IgD-negative memory B cell (primary cell): Measurements from ENCODE around the gene LNP1. TPM values are rescaled to one million over a fixed set of nuclear protein-coding genes. Genes with fewer than 3 reads are reported as not detected.
"Not testable (repeated sequence)": the region's sequence is repeated elsewhere in the genome, so short reads cannot be mapped to it uniquely, and the experiment has no call there.

Experiments used
- H3K27ac Mint-ChIP-seq, 3 donors: one replicate each; pipeline ENCODE4 v1.8.0; 2020 to 2022; ENCODE audit warnings: mild to moderate bottlenecking in 3 of 3, mixed read lengths in 3 of 3, moderate library complexity in 1 of 3
- H3K27me3 Mint-ChIP-seq: one replicate; pipeline ENCODE4 v1.8.0; 2021; ENCODE audit warnings: mixed read lengths
- H3K36me3 Mint-ChIP-seq: one replicate; pipeline ENCODE4 v1.8.0; 2020; ENCODE audit warnings: mild to moderate bottlenecking, mixed read lengths
- H3K4me1 Mint-ChIP-seq, 3 donors: one replicate each; pipeline ENCODE4 v1.8.0; 2020 to 2022; ENCODE audit warnings: mixed read lengths in 3 of 3, mild to moderate bottlenecking in 1 of 3
- H3K4me3 Mint-ChIP-seq, 4 donors: one replicate each; pipeline ENCODE4 v1.8.0; 2020 to 2022; ENCODE audit warnings: mild to moderate bottlenecking in 4 of 4, mixed read lengths in 4 of 4, moderate library complexity in 3 of 4
- H3K9me3 Mint-ChIP-seq, 3 donors: one replicate each; pipeline ENCODE4 v1.8.0; 2020 to 2021; ENCODE audit warnings: mixed read lengths in 3 of 3, mild to moderate bottlenecking in 1 of 3
- polyA plus RNA-seq: library from polyadenylated mRNA; unstranded; fragments of 300-500 nt; fragmentation: Illumina TruSeq; gene quantifications from one replicate; pipeline ENCODE4 v1.2.3, GENCODE V29; 2021

Gene LNP1
- polyA plus RNA-seq, 1 donor from 2014 or later: 0.88 TPM

DNA sequence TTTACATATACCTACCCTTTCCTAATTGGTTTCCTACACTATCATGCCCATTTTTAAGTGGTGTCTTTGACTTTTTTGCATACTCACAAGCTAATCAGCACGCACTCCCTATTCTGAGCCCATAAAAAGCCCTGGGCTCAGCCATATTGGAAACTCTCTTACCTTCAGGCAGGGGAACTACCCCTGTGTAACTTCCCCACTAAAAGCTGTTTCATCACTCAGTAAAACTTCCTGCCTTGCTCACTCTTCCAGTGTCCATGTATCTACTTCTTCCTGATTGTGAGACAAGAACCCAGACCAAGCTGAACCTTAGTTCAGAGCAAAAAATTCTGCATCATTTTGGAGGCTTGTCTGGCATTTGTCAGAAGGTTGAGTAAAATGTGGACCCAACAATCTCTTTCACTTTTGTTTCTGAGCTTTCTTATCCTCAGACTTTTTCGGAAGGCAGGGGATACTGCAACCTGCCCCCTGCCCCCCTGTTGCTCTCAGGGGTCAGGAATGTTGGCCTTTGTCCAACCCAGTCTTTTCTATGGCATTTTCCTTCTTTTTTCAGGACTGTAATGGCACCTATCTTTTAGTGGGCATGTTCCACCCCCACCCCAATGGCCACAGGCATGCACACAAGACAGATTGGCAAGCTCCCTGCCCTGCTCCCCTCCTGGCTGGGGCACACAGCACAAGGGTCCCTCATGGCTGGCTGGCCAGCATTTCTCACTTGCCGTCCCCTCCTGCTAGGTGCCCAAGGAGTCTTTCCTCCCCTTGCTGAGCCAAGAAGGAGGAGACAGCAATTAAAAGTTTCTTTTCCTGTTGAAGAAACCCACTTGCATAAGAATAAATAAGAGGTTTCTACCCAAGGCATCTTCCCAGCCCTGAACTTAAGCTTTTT is 64.8 kb downstream of the LNP1 start:
- H3K36me3 Mint-ChIP-seq: no peaks in the 10 kb centered on the region
- H3K4me1 Mint-ChIP-seq: peaks cover 0 to 5% (median 2%) of the 10 kb centered on the region in 3 donors
- H3K4me3 Mint-ChIP-seq: no peak overlapping the region
- no peak overlapping the region for H3K27ac Mint-ChIP-seq
- H3K9me3 Mint-ChIP-seq: peaks cover 4 to 14% (median 5%) of the 10 kb centered on the region in 3 donors
- H3K27me3 Mint-ChIP-seq: no peaks in the 10 kb centered on the region

DNA sequence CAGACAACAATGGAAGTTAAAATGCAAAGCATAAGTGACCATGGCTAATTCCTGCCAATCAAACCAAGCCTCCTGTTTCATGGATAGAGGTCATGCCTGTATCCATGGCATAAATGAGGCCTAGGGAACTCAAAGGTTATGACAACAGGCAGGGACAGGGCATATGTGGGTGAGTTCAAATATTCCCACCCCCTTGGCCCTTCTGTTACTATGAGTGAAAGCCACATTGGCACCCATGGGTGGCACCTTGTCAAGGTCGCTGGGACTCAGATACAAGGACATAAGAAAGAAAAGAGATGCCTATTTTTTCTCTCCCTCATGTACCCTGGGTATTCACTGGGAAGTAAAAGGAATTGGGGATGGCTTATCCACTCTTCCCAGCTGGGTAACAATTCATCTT is 65.8 kb downstream of the LNP1 start:
- Mint-ChIP-seq H3K4me3 (no peak overlapping the region), H3K27ac (no peak overlapping the region), H3K9me3 (peaks cover 4 to 14% (median 5%) of the 10 kb centered on the region in 3 donors), H3K4me1 (peaks cover 0 to 5% (median 2%) of the 10 kb centered on the region in 3 donors), H3K27me3 (no peaks in the 10 kb centered on the region), H3K36me3 (no peaks in the 10 kb centered on the region)

DNA sequence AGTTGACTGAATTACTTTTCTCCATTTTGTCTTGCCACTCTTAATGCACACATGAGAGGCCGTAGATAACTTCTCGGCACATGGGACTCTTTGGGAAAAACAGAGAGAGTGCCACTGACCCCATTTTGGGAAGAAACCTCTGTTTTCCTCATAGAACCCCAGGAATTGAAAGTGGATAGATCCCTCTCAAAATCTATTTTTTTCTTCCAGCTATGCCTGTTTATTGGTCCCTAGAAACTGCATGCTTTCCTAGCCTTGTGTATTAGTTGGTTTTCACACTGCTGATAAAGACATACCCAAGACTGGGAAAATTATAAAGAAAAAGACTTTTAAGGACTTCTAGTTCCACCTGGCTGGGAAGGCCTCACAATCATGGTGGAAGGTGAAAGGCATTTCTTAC is 67.3 kb downstream of the LNP1 start:
- peaks cover 4 to 14% (median 5%) of the 10 kb centered on the region in 3 donors for H3K9me3 Mint-ChIP-seq
- H3K4me1 Mint-ChIP-seq: peaks cover 0 to 5% (median 2%) of the 10 kb centered on the region in 3 donors
- no peaks in the 10 kb centered on the region for H3K36me3 Mint-ChIP-seq
- no peak overlapping the region for H3K27ac Mint-ChIP-seq
- H3K27me3 Mint-ChIP-seq: no peaks in the 10 kb centered on the region
- no peak overlapping the region for H3K4me3 Mint-ChIP-seq

DNA sequence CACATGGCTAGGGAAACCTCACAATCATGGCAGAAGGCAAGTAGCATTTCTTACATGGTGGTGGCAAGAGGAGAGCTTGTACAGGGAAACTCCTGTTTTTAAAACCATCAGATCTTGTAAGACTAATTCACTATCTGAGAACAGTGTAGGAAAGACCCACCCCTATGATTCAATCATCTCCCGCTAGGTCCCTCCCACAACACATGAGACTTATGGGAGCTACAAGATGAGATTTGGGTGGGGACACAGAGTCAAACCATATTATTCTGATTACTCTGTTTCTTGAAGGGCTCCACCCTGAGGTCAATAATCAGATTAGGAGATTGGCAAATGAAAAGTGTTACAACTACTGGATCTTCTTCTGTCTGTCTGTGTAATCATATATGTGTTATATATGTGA is 69.6 kb downstream of the LNP1 start:
- H3K4me1 Mint-ChIP-seq: peaks cover 0 to 5% (median 1%) of the 10 kb centered on the region in 3 donors
- H3K36me3 Mint-ChIP-seq: no peaks in the 10 kb centered on the region
- H3K27me3 Mint-ChIP-seq: no peaks in the 10 kb centered on the region
- H3K9me3 Mint-ChIP-seq: peaks cover 4 to 14% (median 5%) of the 10 kb centered on the region in 3 donors
- no peak overlapping the region for H3K27ac Mint-ChIP-seq
- no peak overlapping the region for H3K4me3 Mint-ChIP-seq

DNA sequence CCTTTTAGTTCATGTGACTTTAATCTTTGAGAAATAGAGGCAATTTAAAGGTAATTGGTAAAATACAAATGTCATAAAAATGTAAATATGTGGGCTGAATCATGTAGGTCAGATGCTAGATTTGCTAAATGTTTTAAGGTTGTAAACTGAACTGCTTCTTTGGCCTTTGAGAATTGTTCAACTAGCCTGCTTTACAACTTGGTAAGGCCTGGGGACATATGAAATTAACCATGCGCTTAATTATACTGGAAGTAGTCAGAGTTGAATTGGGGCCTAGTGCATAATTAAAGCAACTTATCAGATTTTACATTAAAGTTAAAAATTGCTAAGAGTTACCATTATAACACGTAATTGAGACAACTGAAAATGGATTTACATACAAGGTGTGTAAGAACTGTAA is 70.1 kb downstream of the LNP1 start:
- H3K9me3 Mint-ChIP-seq: peaks cover 4 to 14% (median 7%) of the 10 kb centered on the region in 3 donors
- no peak overlapping the region for H3K4me3 Mint-ChIP-seq
- H3K27me3 Mint-ChIP-seq: no peaks in the 10 kb centered on the region
- no peak overlapping the region for H3K27ac Mint-ChIP-seq
- H3K4me1 Mint-ChIP-seq: peaks cover 0 to 1% (median 0%) of the 10 kb centered on the region in 3 donors
- no peaks in the 10 kb centered on the region for H3K36me3 Mint-ChIP-seq

DNA sequence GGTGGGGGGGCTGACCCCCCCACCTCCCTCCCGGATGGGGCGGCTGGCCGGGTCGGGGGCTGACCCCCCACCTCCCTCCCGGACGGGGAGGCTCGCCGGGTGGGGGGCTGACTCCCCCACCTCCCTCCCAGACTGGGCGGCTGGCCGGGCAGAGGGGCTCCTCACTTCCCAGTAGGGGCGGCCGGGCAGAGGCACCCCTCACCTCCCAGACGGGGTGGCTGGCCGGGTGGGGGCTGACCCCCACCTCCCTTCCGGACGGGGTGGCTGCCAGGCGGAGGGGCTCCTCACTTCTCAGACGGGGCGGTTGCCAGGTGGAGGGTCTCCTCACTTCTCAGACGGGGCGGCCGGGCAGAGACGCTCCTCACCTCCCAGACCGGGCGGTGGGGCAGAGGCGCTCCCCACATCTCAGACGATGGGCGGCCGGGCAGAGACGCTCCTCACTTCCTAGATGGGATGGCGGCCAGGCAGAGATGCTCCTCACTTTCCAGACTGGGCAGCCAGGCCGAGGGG is 76.6 kb downstream of the LNP1 start:
- H3K27me3 Mint-ChIP-seq, H3K27ac Mint-ChIP-seq, H3K4me1 Mint-ChIP-seq, H3K36me3 Mint-ChIP-seq, H3K9me3 Mint-ChIP-seq: not testable (repeated sequence)
- peak overlapping the region in 1 of 4 donors; percentile 17 for H3K4me3 Mint-ChIP-seq

DNA sequence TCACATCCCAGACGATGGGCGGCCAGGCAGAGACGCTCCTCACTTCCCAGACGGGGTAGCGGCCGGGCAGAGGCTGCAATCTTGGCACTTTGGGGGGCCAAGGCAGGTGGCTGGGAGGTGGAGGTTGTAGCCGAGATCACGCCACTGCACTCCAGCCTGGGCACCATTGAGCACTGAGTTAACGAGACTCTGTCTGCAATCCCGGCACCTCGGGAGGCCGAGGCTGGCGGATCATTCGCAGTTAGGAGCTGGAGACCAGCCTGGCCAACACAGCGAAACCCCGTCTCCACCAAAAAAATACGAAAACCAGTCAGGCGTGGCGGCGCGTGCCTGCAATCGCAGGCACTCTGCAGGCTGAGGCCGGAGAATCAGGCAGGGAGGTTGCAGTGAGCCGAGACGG is 77.2 kb downstream of the LNP1 start:
- H3K9me3 Mint-ChIP-seq, H3K27ac Mint-ChIP-seq, H3K36me3 Mint-ChIP-seq, H3K4me1 Mint-ChIP-seq, H3K4me3 Mint-ChIP-seq, H3K27me3 Mint-ChIP-seq: not testable (repeated sequence)

DNA sequence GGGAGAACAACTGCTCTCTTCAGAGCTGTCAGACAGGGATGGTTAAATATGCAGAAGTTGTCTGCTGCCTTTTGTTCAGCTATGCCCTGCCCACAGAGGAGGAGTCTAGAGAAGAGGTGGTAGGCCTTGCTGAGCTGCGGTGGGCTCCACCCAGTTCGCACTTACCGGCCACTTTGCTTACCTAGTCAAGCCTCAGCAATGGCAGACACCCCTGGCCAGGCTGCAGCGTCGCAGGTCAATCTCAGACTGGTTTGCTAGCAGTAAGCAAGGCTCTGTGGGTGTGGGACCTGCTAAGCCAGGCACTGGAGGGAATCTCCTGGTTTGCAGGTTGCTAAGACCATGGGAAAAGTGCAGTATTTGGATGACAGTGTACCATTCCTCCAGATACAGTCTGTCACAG is 78.7 kb downstream of the LNP1 start:
- Mint-ChIP-seq H3K36me3 (no peaks in the 10 kb centered on the region), H3K27ac (no peak overlapping the region), H3K4me3 (no peak overlapping the region), H3K4me1 (peaks cover 0 to 2% (median 0%) of the 10 kb centered on the region in 3 donors), H3K9me3 (peaks cover 0 to 1% (median 0%) of the 10 kb centered on the region in 3 donors), H3K27me3 (peaks cover 7% of the 10 kb centered on the region)

DNA sequence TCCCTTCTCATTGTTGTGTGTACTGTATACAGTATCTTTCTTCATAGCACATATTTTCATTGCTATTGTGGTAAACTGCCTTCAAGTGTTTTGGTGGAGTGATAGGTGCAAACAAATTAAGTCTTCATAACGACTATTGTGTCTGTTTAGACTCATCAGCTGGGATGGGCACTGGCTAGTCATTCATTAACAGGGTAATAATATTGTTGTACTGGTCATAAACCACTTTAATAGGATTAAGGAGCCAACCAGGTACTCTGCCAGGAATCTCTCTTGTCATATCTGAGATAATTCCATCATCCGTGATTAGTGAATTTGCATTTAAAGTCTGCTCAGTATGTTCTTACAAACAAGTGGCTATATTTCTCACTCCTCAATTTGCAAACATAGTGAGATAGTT is 80.8 kb downstream of the LNP1 start:
- no peaks in the 10 kb centered on the region for H3K36me3 Mint-ChIP-seq
- H3K27me3 Mint-ChIP-seq: peaks cover 7% of the 10 kb centered on the region
- no peak overlapping the region for H3K27ac Mint-ChIP-seq
- no peaks in the 10 kb centered on the region for H3K9me3 Mint-ChIP-seq
- H3K4me3 Mint-ChIP-seq: no peak overlapping the region
- peaks cover 0 to 2% (median 0%) of the 10 kb centered on the region in 3 donors for H3K4me1 Mint-ChIP-seq

DNA sequence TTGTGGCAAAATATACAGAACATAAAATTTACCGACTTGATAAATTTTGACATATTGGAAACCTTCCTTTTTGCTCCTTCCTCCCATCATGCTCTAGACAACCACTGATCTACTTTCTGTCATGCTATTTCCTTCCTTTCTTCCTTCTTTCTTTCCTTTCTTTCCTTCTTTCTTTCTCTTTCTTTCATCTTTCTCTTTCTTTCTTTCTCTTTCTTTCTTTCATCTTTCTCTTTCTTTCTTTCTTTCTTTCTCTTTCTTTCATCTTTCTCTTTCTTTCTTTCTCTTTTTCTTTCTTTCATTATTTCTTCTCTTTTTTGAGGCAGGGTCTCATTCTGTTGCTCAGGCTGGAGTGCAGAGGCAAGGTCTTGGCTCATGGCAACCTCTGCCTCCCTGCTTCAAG is 82.2 kb downstream of the LNP1 start:
- Mint-ChIP-seq H3K27ac (no peak overlapping the region), H3K36me3 (no peaks in the 10 kb centered on the region), H3K4me3 (no peak overlapping the region)

DNA sequence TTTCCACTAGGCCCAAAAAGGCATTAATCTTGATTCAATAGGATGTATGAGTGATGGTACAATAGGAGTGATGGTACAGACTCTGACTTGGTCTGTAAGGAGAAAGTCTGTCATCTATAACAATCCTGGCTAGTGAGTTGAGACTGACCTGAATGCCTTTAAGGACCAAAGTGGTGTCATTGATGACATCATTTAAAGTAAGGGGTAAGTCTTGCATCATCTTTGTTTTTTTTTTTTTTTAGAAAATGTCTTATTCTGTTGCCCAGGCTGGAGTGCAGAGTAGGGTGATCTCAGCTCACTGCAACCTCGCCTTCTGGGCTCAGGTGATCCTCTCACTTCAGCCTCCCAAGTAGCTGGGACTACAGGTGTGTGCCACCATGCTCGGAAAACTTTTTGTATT is 85.5 kb downstream of the LNP1 start:
- Mint-ChIP-seq H3K9me3 (peaks cover 0 to 2% (median 0%) of the 10 kb centered on the region in 3 donors), H3K4me3 (no peak overlapping the region), H3K4me1 (peaks cover 0 to 4% (median 0%) of the 10 kb centered on the region in 3 donors)

More for the DNA sequence above, 82.2 kb downstream of the LNP1 start:
- peaks cover 0 to 2% (median 0%) of the 10 kb centered on the region in 3 donors for H3K4me1 Mint-ChIP-seq
- H3K27me3 Mint-ChIP-seq: peaks cover 7% of the 10 kb centered on the region
- H3K9me3 Mint-ChIP-seq: peaks cover 0 to 2% (median 0%) of the 10 kb centered on the region in 3 donors

DNA sequence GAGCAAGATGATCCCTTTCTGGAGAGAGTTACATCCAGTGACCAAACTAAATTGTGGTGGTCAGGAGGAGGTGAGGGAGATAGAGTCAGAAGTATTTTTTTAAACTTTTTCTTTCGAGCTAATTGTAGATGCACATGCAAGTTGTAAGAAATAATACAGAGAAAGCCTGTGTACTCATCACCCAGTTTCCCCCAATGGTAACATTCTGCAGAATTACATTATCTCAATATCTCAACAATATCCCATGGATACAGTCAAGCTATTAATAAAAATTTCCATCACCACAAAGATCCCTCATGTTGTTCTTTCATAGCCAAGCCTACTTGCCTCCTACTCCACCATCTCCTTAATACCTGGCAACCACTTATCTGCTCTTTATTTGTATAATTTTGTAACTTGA is 87.8 kb downstream of the LNP1 start:
- H3K27me3 Mint-ChIP-seq: no peaks in the 10 kb centered on the region
- peak overlapping the region in 1 of 4 donors; percentile 46 for H3K4me3 Mint-ChIP-seq
- H3K4me1 Mint-ChIP-seq: peaks cover 0 to 6% (median 3%) of the 10 kb centered on the region in 3 donors
- peaks cover 0 to 2% (median 0%) of the 10 kb centered on the region in 3 donors for H3K9me3 Mint-ChIP-seq
- H3K27ac Mint-ChIP-seq: no peak overlapping the region
- no peaks in the 10 kb centered on the region for H3K36me3 Mint-ChIP-seq

More for the DNA sequence above, 85.5 kb downstream of the LNP1 start:
- Mint-ChIP-seq H3K27me3 (peaks cover 3% of the 10 kb centered on the region), H3K36me3 (no peaks in the 10 kb centered on the region), H3K27ac (no peak overlapping the region)

DNA sequence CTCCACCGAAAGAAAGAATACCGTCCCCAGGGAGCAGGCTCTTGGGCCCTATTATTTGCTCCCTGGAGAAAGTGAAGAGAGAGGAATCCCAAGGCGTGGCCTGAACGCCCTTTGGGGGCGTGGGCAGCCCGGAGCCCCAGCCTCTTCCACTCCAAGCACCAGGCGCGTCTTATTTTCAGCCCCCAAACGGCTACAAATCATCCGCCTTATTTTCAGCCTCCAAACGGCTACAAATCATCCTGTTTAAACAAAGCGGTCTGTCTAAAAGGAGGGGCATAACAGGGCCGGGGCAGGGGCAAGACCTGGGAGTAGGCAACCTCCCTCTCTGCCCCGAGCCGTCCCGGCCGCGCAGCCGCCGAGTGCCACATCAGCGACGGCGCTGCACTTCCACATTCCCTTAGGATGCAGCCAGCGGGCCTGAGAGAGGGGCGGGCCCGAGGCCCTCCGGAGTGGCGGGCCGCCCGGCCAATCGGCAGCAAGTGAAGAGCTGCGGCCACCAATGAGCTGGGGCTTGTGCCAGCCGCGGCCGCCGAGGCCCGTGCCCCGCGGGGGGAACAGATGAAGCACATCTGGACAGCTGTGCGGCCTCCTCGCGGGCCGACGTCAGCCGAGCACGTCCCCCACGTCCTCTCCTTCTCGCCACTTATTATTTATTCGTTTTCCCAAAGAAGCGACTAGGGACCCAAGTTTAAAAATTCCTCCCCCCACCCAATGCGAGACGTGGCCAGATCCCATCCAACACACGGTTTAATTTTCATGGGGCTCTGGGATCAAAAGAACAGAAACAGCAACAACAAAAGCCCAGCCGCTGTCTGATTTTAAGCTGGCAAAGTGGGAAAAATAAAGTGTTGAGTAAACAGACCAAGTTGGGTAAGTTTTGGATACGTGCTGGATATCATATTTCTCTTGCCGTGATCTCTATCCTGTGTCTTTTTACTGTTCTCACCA is 91.0 kb downstream of the LNP1 start, which contains the start of gene TMEM45A:
TSS of gene TMEM45A (plus strand) at position 561 of the 948 bp plus-strand sequence. CDS start 62,593 bp downstream, outside the sequence.
- Mint-ChIP-seq H3K27me3 (no peaks in the 10 kb centered on the region), H3K4me3 (peak within 1 kb of the TSS; percentile 61 to 93 (median 88)), H3K36me3 (no peaks in the 10 kb centered on the region), H3K27ac (peak within 1 kb of the TSS in 2 of 3 donors; percentile 9 to 48), H3K9me3 (peaks cover 0 to 2% (median 0%) of the 10 kb centered on the region in 3 donors), H3K4me1 (peaks cover 3 to 14% (median 11%) of the 10 kb centered on the region in 3 donors)

DNA sequence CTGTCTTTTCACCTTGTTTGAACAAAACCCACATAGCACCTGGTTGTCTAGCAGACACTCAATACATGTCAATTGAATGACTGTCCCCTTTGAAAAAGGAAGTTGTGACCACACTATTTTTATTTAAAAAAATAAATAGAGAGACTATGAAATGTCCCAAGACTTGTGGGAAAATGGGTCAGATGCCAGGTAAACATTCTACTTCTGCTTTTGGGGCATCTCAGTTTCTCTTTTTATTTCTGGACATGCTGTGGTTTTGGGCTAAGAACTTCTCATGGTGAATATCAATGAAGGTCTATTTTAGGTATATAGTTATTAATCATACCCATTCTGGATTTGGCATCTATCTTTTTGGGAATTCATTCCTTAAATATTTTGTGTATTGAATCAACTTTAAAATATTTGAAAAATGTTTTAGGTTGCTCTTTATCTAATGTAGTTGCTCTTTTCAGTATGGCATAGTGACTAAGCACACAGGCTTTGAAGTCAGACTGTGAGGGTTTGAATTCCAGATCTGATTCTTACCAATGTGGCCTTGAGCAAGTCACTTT is 95.4 kb downstream of the LNP1 start:
- H3K27ac Mint-ChIP-seq: no peak overlapping the region
- no peaks in the 10 kb centered on the region for H3K36me3 Mint-ChIP-seq
- peaks cover 4 to 14% (median 11%) of the 10 kb centered on the region in 3 donors for H3K4me1 Mint-ChIP-seq
- no peak overlapping the region for H3K4me3 Mint-ChIP-seq
- H3K9me3 Mint-ChIP-seq: no peaks in the 10 kb centered on the region
- no peaks in the 10 kb centered on the region for H3K27me3 Mint-ChIP-seq
